T-cell (primary cell): ENCODE data around the gene GXYLT2. TPM values are rescaled to one million over a fixed set of nuclear protein-coding genes. Genes with fewer than 3 reads are reported as not detected.
A peak's percentile ranks its signal among the peaks of the same experiment; 100 is the strongest.

ENCODE experiments used
- ATAC-seq, 4 experiments: fragments of 200-7000 bp in 3 of 4; fragments of 150-1000 bp in 1 of 4; cut with Tn5 transposase; replicated peaks in 1 of 4; 1 replicate in 3 of 4; 2 replicates in 1 of 4; pipeline ENCODE4 v1.10.0; 2021; ENCODE audit warnings: moderate library complexity in 3 of 4, mild to moderate bottlenecking in 2 of 4, moderate number of reproducible peaks in 1 of 4
- CTCF ChIA-PET, 2 donors: fragments of 300-600 bp; sonication (Branson Sonifier 250); formaldehyde crosslinking; loops; one replicate each; lab custom pipeline; 2022; ENCODE audit warnings: antibody characterized with exemption in 2 of 2; lab: Charles Lee
- POLR2A ChIA-PET, 2 donors: fragments of 300-600 bp; sonication (Branson Sonifier 250); formaldehyde crosslinking; loops; one replicate each; lab custom pipeline; 2022; ENCODE audit warnings: antibody characterized with exemption in 2 of 2; lab: Charles Lee
- DNase-seq, 35 experiments: peaks; one replicate each; pipeline versions ENCODE4 v3.0.0 to v3.0.0-alpha.2; 2013 to 2023
- H3K27ac ChIP-seq: one replicate; pipeline ENCODE4 v1.5.1; 2013; ENCODE audit warnings: low read length
- H3K27me3 ChIP-seq, 2 experiments: replicated peaks in 1 of 2; 1 replicate in 1 of 2; 2 replicates in 1 of 2; pipeline versions ENCODE4 v1.6.1 to v1.7.0; 2013; ENCODE audit warnings: low read length in 1 of 2, mixed read lengths in 1 of 2; ENCODE audit not compliant: control insufficient read depth in 2 of 2, insufficient read depth in 2 of 2; ENCODE audit errors: extremely low read depth in 1 of 2
- H3K36me3 ChIP-seq, 2 donors: 1 replicate in 1 of 2; 2 replicates in 1 of 2; pipeline versions ENCODE4 v1.6.1 to v1.7.0; 2013; ENCODE audit warnings: low read length in 1 of 2; ENCODE audit not compliant: control insufficient read depth in 2 of 2, insufficient read depth in 1 of 2; ENCODE audit errors: extremely low read depth in 1 of 2
- H3K4me1 ChIP-seq, 2 experiments: 1 replicate in 1 of 2; 2 replicates in 1 of 2; pipeline versions ENCODE4 v1.6.1 to v1.7.0; 2013; ENCODE audit warnings: low read length in 2 of 2, mixed read lengths in 1 of 2; ENCODE audit not compliant: insufficient read depth in 2 of 2, control insufficient read depth in 1 of 2; ENCODE audit errors: extremely low read depth in 1 of 2
- H3K4me3 ChIP-seq, 2 donors: 1 replicate in 1 of 2; 2 replicates in 1 of 2; pipeline versions ENCODE4 v1.5.1 to v1.7.0; 2013; ENCODE audit warnings: mild to moderate bottlenecking in 2 of 2, low read length in 1 of 2, moderate library complexity in 1 of 2; ENCODE audit not compliant: control insufficient read depth in 1 of 2; ENCODE audit errors: extremely low read depth in 1 of 2
- H3K9me3 ChIP-seq: 2 replicates; pipeline ENCODE4 v1.7.0; 2013
- H3K27ac Mint-ChIP-seq, 2 donors: one replicate each; pipeline ENCODE4 v1.8.0; 2020 to 2021; ENCODE audit warnings: mild to moderate bottlenecking in 2 of 2, mixed read lengths in 2 of 2
- H3K27me3 Mint-ChIP-seq, 2 donors: one replicate each; pipeline ENCODE4 v1.8.0; 2021 to 2022; ENCODE audit warnings: mixed read lengths in 2 of 2
- H3K36me3 Mint-ChIP-seq: one replicate; pipeline ENCODE4 v1.8.0; 2021; ENCODE audit warnings: mixed read lengths
- H3K4me1 Mint-ChIP-seq, 3 donors: one replicate each; pipeline ENCODE4 v1.8.0; 2020 to 2022; ENCODE audit warnings: mixed read lengths in 3 of 3, mild to moderate bottlenecking in 1 of 3
- H3K4me3 Mint-ChIP-seq, 3 donors: one replicate each; pipeline ENCODE4 v1.8.0; 2020 to 2022; ENCODE audit warnings: mild to moderate bottlenecking in 3 of 3, mixed read lengths in 3 of 3, moderate library complexity in 3 of 3
- H3K9me3 Mint-ChIP-seq, 3 donors: one replicate each; pipeline ENCODE4 v1.8.0; 2020 to 2022; ENCODE audit warnings: mixed read lengths in 3 of 3
- WGBS: methylation state at CpG from one replicate; pipeline ENCODE4 v1.1.5; 2013; ENCODE audit warnings: missing lambda C conversion rate; ENCODE audit not compliant: insufficient coverage; 5-methylcytosine and 5-hydroxymethylcytosine counted together
- total RNA-seq, 35 experiments: library from RNA in 6 of 35; stranded (reverse) in 6 of 35; fragments of 120-200 nt in 1 of 35; gene quantifications; one replicate each; pipeline versions ENCODE4 v1.2.1 to v1.2.4 and lab custom pipeline; 2013 to 2026

The GXYLT2 gene
- total RNA-seq, 5 donors from 2014 or later (not counting 1 experiment from before 2014, with no cell fraction given) = 0.09 to 0.19 TPM; not detected in 3

GRCh38 chr3:72847751-72848702, 39.8 kb upstream of the GXYLT2 start, which contains the start of gene SHQ1:
TSS of gene SHQ1 (minus strand) at chr3:72848445. CDS start at chr3:72848340, 105 bp downstream.
- H3K36me3 ChIP-seq = no peaks in the 10 kb centered on the region
- Mint-ChIP-seq H3K36me3 (peaks cover 8% of the 10 kb centered on the region), H3K27me3 (no peaks in the 10 kb centered on the region), H3K4me3 (peak within 1 kb of the TSS; percentile 93 to 97 (median 95)), H3K27ac (peak within 1 kb of the TSS; percentile 86 to 87), H3K4me1 (peaks cover 52 to 57% (median 54%) of the 10 kb centered on the region in 3 donors), H3K9me3 (no peaks in the 10 kb centered on the region)
- peak within 1 kb of the TSS; percentile 52 for H3K27ac ChIP-seq
- peak within 1 kb of the TSS; percentile 92 to 98 for H3K4me3 ChIP-seq
- no peaks in the 10 kb centered on the region for H3K27me3 ChIP-seq
- ATAC-seq = peak; percentile 92 to 97 (median 96)
- ChIA-PET POLR2A (interaction anchor here in 1 of 2 donors (0.7 kb wide), 1 partner anchor 11 kb away, joined by 3 read pairs; no protein-coding TSS in a partner anchor), CTCF (interaction anchor here (0.6 to 2.6 kb wide), 6 partner anchors 25 to 1694 kb away, joined by 3 to 11 read pairs (median 4); no protein-coding TSS in a partner anchor)
- H3K9me3 ChIP-seq = no peaks in the 10 kb centered on the region
- WGBS = 0% methylated on average over 78 of the region's 86 CpGs
- peak; percentile 87 to 97 (median 92) for DNase-seq
- peaks cover 17 to 19% of the 10 kb centered on the region in 2 experiments for H3K4me1 ChIP-seq

DNA sequence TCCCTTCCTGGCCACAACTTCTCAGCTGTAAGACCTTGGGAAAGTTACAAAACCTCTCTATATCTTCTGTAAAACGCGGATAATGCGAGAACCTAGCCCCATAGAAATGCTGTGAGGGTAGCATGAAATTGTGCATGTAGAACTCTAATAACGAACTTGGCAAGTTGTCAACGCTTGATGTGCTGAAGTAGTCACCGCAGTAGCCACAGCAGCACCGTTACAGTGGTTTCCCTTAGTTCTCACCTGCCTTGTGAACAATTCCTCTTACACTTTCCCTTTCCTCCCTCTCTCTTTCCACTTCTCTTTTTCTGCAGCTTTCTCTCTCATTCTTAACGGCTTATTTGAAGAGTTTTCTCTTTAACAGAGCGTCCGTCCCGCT, 39.2 kb upstream of the GXYLT2 start:
- peak in 20 of 35 experiments; percentile 3 to 75 (median 13) for DNase-seq
- POLR2A ChIA-PET = no interaction called here

DNA sequence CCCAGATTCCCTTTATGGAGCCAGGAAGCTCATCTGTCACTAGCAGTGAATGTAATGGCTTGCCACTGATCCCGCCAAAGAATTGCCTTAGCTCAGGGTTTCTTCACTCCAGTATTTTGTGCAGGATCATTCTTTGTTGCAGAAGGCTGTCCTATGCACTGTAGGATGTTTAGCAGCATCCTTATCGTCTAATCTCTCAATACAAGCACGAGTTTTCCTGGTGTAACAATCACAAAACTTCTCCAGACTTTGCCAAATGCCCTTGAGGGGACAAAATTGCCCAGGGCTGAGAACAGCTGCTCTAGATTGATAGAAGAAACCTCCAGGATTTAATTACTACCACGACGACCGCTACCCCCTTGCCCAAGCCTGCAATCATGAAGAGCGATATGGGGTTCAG, 32.8 kb upstream of the GXYLT2 start:
- ChIA-PET CTCF (no interaction called here), POLR2A (no interaction called here)
- peaks cover 0 to 8% of the 10 kb centered on the region in 2 experiments for H3K27me3 ChIP-seq
- no peak for DNase-seq
- Mint-ChIP-seq H3K4me1 (peaks cover 0 to 2% (median 0%) of the 10 kb centered on the region in 3 donors), H3K27me3 (peaks cover 6 to 10% of the 10 kb centered on the region in 2 donors), H3K4me3 (no peak overlapping the region), H3K9me3 (no peaks in the 10 kb centered on the region), H3K36me3 (no peaks in the 10 kb centered on the region), H3K27ac (no peak overlapping the region)
- no peaks in the 10 kb centered on the region for H3K9me3 ChIP-seq
- no peak overlapping the region for H3K27ac ChIP-seq
- H3K4me3 ChIP-seq = no peak overlapping the region
- no peaks in the 10 kb centered on the region for H3K36me3 ChIP-seq
- no peaks in the 10 kb centered on the region for H3K4me1 ChIP-seq
- ATAC-seq = no peak
- 57% methylated on average over 1 of the region's 7 CpGs for WGBS

More for the DNA sequence above, 39.2 kb upstream of the GXYLT2 start:
- Mint-ChIP-seq H3K4me1 (peaks cover 52 to 55% (median 54%) of the 10 kb centered on the region in 3 donors), H3K4me3 (peak overlapping the region; percentile 93 to 97 (median 95)), H3K9me3 (no peaks in the 10 kb centered on the region), H3K36me3 (peaks cover 4% of the 10 kb centered on the region), H3K27me3 (no peaks in the 10 kb centered on the region), H3K27ac (peak overlapping the region; percentile 41 to 87)
- ATAC-seq = peak; percentile 28 to 35 (median 34)
- H3K9me3 ChIP-seq = no peaks in the 10 kb centered on the region
- H3K27me3 ChIP-seq = no peaks in the 10 kb centered on the region
- 0% methylated on average over 8 of the region's 11 CpGs for WGBS
- no peaks in the 10 kb centered on the region for H3K36me3 ChIP-seq
- CTCF ChIA-PET = interaction anchor here (1.0 to 2.6 kb wide), 4 partner anchors 98 to 238 kb away, joined by 4 to 11 read pairs (median 6); no protein-coding TSS in a partner anchor
- peaks cover 17 to 19% of the 10 kb centered on the region in 2 experiments for H3K4me1 ChIP-seq
- H3K4me3 ChIP-seq = peak overlapping the region; percentile 92 to 98
- H3K27ac ChIP-seq = peak overlapping the region; percentile 52

- Mint-ChIP-seq H3K27ac (no peak overlapping the region), H3K4me1 (no peaks in the 10 kb centered on the region), H3K36me3 (no peaks in the 10 kb centered on the region), H3K27me3 (peaks cover 5 to 7% of the 10 kb centered on the region in 2 donors), H3K9me3 (no peaks in the 10 kb centered on the region), H3K4me3 (no peak overlapping the region)
- DNase-seq = no peak
- ChIA-PET POLR2A (interaction anchor here in 1 of 2 donors (0.6 kb wide), 1 partner anchor 920 kb away, joined by 3 read pairs; no protein-coding TSS in a partner anchor), CTCF (no interaction called here)
- WGBS = no CpG with 5 or more reads among the region's 5 CpGs
- Histone ChIP-seq H3K27me3 (peaks cover 0 to 7% of the 10 kb centered on the region in 2 experiments), H3K4me3 (no peak overlapping the region), H3K36me3 (no peaks in the 10 kb centered on the region), H3K27ac (no peak overlapping the region), H3K9me3 (no peaks in the 10 kb centered on the region), H3K4me1 (no peaks in the 10 kb centered on the region)
- ATAC-seq = no peak
Observed at GRCh38 chr3:72860053-72860452, 27.8 kb upstream of the GXYLT2 start.

DNA sequence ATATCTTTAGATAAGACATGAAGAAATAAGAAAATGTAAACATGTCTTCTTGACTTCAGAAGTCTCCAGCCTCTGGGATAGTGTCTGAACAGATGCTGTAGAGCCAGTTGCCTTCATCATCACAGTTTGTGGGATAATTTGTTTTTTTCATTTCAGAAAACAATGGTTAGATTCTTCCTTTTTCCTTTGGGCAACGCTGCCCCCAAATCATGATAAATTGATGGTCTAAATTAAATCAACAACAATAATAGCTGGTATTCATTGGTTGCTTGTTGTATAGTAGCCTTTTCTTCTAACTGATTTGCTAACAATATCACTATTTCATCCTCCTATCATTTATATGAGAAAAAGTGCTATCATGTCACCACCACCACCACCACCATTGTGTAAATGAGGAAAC, 27.0 kb upstream of the GXYLT2 start:
- H3K27me3 ChIP-seq = peaks cover 0 to 2% of the 10 kb centered on the region in 2 experiments

More for the DNA sequence above, 27.0 kb upstream of the GXYLT2 start:
- H3K9me3 Mint-ChIP-seq = no peaks in the 10 kb centered on the region
- H3K27me3 Mint-ChIP-seq = peaks cover 0 to 2% of the 10 kb centered on the region in 2 donors
- H3K4me3 Mint-ChIP-seq = no peak overlapping the region
- CTCF ChIA-PET = interaction anchor here in 1 of 2 donors (0.6 kb wide), 1 partner anchor 67 kb away, joined by 4 read pairs; no protein-coding TSS in a partner anchor
- H3K36me3 Mint-ChIP-seq = no peaks in the 10 kb centered on the region
- Histone ChIP-seq H3K36me3 (no peaks in the 10 kb centered on the region), H3K9me3 (no peaks in the 10 kb centered on the region), H3K4me3 (no peak overlapping the region), H3K4me1 (no peaks in the 10 kb centered on the region), H3K27ac (no peak overlapping the region)
- POLR2A ChIA-PET = interaction anchor here in 1 of 2 donors (0.6 kb wide), 1 partner anchor 9 kb away, joined by 3 read pairs; no protein-coding TSS in a partner anchor
- no peak overlapping the region for H3K27ac Mint-ChIP-seq
- H3K4me1 Mint-ChIP-seq = no peaks in the 10 kb centered on the region
- no CpG with 5 or more reads among the region's 1 CpG for WGBS
- ATAC-seq (no peak), DNase-seq (no peak)
